ENCODE results near the gene ANKRD52. TPM values are rescaled to one million over a fixed set of nuclear protein-coding genes. Genes with fewer than 3 reads are reported as not detected.

Gene ANKRD52
- total and polyA plus RNA-seq, 9 of the 15 experiments (the other 6 are each of a cell fraction or from before 2014, with no cell fraction given), result 0.52 to 46.8 (median 7.9) TPM

DNA sequence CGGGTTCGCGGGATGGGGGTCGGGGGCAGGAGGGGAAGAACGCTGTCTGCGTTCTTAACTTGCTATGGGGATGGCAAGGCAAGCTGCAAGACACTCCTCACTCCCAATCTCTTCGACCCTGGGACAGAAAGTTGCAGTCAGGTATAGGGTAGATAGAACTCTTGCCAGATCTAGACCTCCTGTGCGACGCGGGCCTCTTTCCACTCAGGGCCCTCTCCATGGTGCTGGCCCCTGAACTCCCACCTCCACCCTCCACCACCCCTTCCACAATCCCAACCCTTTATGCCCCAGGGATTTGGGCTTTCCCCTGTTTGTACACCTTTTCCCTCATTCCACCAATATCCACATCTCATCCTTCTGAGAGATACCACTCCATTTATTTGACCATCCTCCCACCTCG is 33.2 kb downstream of the ANKRD52 start:
- H4K20me1 ChIP-seq (replicated peaks; ENCODE audit: control insufficient read depth, insufficient read depth, low read length), result no peaks in the 10 kb centered on the region
- H3K36me3 ChIP-seq (ENCODE audit: control insufficient read depth, insufficient read depth, low read length), result peaks cover 9% of the 10 kb centered on the region; the same call in 2 of the 3 replicates
- ATAC-seq (no peak), DNase-seq (ENCODE audit: extremely low read depth in 1 of 4, low spot score in 3 of 4) (peak in 1 of 4 experiments; percentile 35), FAIRE-seq (no peak)
- BruUV-seq (replicated peaks), result no TSS peak
- H3K27me3 ChIP-seq (ENCODE audit: control insufficient read depth in 2 of 2, insufficient read depth in 2 of 2, low read length in 2 of 2), result no peaks in the 10 kb centered on the region
- peak overlapping the region; percentile 72; the same call in 2 of the 3 replicates for H3K27ac ChIP-seq (ENCODE audit: extremely low read depth, low read depth, low read length)
- peaks cover 39% of the 10 kb centered on the region for H3K79me2 ChIP-seq (ENCODE audit: control insufficient read depth, insufficient read depth, low read length)
- ChIA-PET CTCF (ENCODE audit: low intra/inter-chr PET ratio) (interaction anchor here (0.6 to 2.8 kb wide), 4 partner anchors 9 to 106 kb away, joined by 3 to 31 read pairs (median 14); partner anchors contain the start of gene ZC3H10), POLR2A (no interaction called here)
- peak overlapping the region; percentile 95 for H3K4me3 ChIP-seq
- H3K9me1 ChIP-seq (ENCODE audit: control insufficient read depth, insufficient read depth, low read length), result no peaks in the 10 kb centered on the region
- peak overlapping the region; percentile 96 for H2AFZ ChIP-seq (ENCODE audit: low read depth, low read length)
- H3K9ac ChIP-seq (ENCODE audit: insufficient read depth in 1 of 2, low read depth in 2 of 2, low read length in 2 of 2), result peak overlapping the region; percentile 81 to 92; a peak in 3 of 4 replicates
- no peaks in the 10 kb centered on the region for H3K9me3 ChIP-seq (replicated peaks; ENCODE audit: control insufficient read depth, insufficient read depth, low read depth, low read length)
- in situ Hi-C loops (cut with MboI) (no loop called here), intact Hi-C loops (cut with micrococcal nuclease) (loop anchor here (1.0 to 10.0 kb wide), 6 partner anchors 19 to 180 kb away; partner anchors contain the start of genes ANKRD52, COQ10A and RPS26)
- H3K4me2 ChIP-seq (ENCODE audit: insufficient read depth, low read length), result peak overlapping the region; percentile 97
- H3K4me1 ChIP-seq (replicated peaks in 1 of 2; ENCODE audit: control insufficient read depth in 2 of 2, insufficient read depth in 2 of 2, low read length in 2 of 2), result peaks cover 28 to 31% of the 10 kb centered on the region in 2 experiments; a peak in 4 of 5 replicates
- 20% methylated on average over 8 of the region's 11 CpGs for WGBS (ENCODE audit: insufficient coverage, low coverage, missing lambda C conversion rate)
- TF ChIP-seq MAZ (CRISPR knock-in tag; conservative IDR thresholded peaks at IDR 0.05 in 1 of 2, IDR thresholded peaks at IDR 0.05 in 1 of 2), result no peak
- TF ChIP-seq ZBTB7A (IDR thresholded peaks at IDR 0.05; ENCODE audit: borderline replicate concordance, control insufficient read depth, low read depth, low read length), result no peak
- TF ChIP-seq, protein P1, sequence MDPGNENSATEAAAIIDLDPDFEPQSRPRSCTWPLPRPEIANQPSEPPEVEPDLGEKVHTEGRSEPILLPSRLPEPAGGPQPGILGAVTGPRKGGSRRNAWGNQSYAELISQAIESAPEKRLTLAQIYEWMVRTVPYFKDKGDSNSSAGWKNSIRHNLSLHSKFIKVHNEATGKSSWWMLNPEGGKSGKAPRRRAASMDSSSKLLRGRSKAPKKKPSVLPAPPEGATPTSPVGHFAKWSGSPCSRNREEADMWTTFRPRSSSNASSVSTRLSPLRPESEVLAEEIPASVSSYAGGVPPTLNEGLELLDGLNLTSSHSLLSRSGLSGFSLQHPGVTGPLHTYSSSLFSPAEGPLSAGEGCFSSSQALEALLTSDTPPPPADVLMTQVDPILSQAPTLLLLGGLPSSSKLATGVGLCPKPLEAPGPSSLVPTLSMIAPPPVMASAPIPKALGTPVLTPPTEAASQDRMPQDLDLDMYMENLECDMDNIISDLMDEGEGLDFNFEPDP (CRISPR knock-in tag; IDR thresholded peaks at IDR 0.05), result no peak
- no peak for TF ChIP-seq SMARCA4 (IDR thresholded peaks at IDR 0.05)
- no peak for TF ChIP-seq MEF2A (IDR thresholded peaks at IDR 0.05; ENCODE audit: control insufficient read depth, low read depth, low read length)
- TF ChIP-seq BRD4 (IDR thresholded peaks at IDR 0.05), result no peak
- TF ChIP-seq, protein P2, sequence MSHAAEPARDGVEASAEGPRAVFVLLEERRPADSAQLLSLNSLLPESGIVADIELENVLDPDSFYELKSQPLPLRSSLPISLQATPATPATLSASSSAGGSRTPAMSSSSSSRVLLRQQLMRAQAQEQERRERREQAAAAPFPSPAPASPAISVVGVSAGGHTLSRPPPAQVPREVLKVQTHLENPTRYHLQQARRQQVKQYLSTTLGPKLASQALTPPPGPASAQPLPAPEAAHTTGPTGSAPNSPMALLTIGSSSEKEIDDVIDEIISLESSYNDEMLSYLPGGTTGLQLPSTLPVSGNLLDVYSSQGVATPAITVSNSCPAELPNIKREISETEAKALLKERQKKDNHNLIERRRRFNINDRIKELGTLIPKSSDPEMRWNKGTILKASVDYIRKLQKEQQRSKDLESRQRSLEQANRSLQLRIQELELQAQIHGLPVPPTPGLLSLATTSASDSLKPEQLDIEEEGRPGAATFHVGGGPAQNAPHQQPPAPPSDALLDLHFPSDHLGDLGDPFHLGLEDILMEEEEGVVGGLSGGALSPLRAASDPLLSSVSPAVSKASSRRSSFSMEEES (CRISPR knock-in tag; IDR thresholded peaks at IDR 0.05), result no peak
- peak; percentile 94 for TF ChIP-seq EHMT2 (IDR thresholded peaks at IDR 0.05)
- TF ChIP-seq CBX2 (IDR thresholded peaks at IDR 0.05; ENCODE audit: insufficient read depth, low read length, poor library complexity, severe bottlenecking), result no peak
- TF ChIP-seq ILF3 (IDR thresholded peaks at IDR 0.05; ENCODE audit: borderline replicate concordance), result no peak
- no peak for TF ChIP-seq ILK (tag; IDR thresholded peaks at IDR 0.05; ENCODE audit: borderline replicate concordance, low read depth)
- TF ChIP-seq, protein P3, sequence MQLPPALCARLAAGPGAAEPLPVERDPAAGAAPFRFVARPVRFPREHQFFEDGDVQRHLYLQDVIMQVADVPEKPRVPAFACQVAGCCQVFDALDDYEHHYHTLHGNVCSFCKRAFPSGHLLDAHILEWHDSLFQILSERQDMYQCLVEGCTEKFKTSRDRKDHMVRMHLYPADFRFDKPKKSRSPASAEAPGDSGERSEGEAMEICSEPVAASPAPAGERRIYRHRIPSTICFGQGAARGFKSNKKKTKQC (CRISPR knock-in tag; IDR thresholded peaks at IDR 0.05), result no peak
- TF ChIP-seq, protein P4, sequence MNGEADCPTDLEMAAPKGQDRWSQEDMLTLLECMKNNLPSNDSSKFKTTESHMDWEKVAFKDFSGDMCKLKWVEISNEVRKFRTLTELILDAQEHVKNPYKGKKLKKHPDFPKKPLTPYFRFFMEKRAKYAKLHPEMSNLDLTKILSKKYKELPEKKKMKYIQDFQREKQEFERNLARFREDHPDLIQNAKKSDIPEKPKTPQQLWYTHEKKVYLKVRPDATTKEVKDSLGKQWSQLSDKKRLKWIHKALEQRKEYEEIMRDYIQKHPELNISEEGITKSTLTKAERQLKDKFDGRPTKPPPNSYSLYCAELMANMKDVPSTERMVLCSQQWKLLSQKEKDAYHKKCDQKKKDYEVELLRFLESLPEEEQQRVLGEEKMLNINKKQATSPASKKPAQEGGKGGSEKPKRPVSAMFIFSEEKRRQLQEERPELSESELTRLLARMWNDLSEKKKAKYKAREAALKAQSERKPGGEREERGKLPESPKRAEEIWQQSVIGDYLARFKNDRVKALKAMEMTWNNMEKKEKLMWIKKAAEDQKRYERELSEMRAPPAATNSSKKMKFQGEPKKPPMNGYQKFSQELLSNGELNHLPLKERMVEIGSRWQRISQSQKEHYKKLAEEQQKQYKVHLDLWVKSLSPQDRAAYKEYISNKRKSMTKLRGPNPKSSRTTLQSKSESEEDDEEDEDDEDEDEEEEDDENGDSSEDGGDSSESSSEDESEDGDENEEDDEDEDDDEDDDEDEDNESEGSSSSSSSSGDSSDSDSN (IDR thresholded peaks at IDR 0.05; ENCODE audit: borderline replicate concordance in 1 of 2, low read depth in 2 of 2, low read length in 2 of 2), result no peak
- no peak for TF ChIP-seq BRCA1 (IDR thresholded peaks at IDR 0.05)
- TF ChIP-seq BRCA1 (CRISPR knock-in tag; IDR thresholded peaks at IDR 0.05), result no peak

All from K562 (cell line).